ENCODE results near the gene FIBCD1.

- TF ChIP-seq POLR2A (IDR thresholded peaks at IDR 0.05) (no peak), CTCF (IDR thresholded peaks at IDR 0.05) (no peak)
Measured at GRCh38 chr9:130872093-130872492, 67.0 kb downstream of the FIBCD1 start.
